Neutrophil (primary cell): ENCODE results near the gene NPHP4.

Experiments
- H3K27ac ChIP-seq: fragments of 200-600 bp; sonication (generic); 2 replicates; pipeline ENCODE4 v1.5.1; 2016; ENCODE audit warnings: mild to moderate bottlenecking, moderate library complexity
- H3K27me3 ChIP-seq: fragments of 200-600 bp; sonication (generic); 2 replicates; pipeline ENCODE4 v1.6.0; 2016; ENCODE audit warnings: mild to moderate bottlenecking
- H3K36me3 ChIP-seq: fragments of 200-600 bp; sonication (generic); 2 replicates; pipeline ENCODE4 v1.5.1; 2017
- H3K4me1 ChIP-seq, 2 experiments: fragments of 200-600 bp in 1 of 2; sonication (generic) in 1 of 2; 1 replicate in 1 of 2; 2 replicates in 1 of 2; pipeline versions ENCODE4 v1.5.1 to v1.6.1; 2013 to 2016; ENCODE audit warnings: low read depth in 1 of 2, low read length in 1 of 2, mild to moderate bottlenecking in 1 of 2, moderate library complexity in 1 of 2; ENCODE audit not compliant: control insufficient read depth in 1 of 2, insufficient read depth in 1 of 2
- H3K4me3 ChIP-seq, 2 experiments: fragments of 200-600 bp in 1 of 2; sonication (generic) in 1 of 2; 1 replicate in 1 of 2; 2 replicates in 1 of 2; pipeline ENCODE4 v1.5.1; 2013 to 2016; ENCODE audit warnings: low read depth in 1 of 2, low read length in 1 of 2, mild to moderate bottlenecking in 1 of 2, moderate library complexity in 1 of 2
- H3K9me3 ChIP-seq: fragments of 200-600 bp; sonication (generic); 2 replicates; pipeline ENCODE4 v1.5.1; 2016
- CTCF ChIP-seq: fragments of 200-600 bp; sonication (generic); IDR thresholded peaks from 2 replicates; pipeline ENCODE4 v1.5.1; 2016; ENCODE audit warnings: antibody characterized with exemption

NPHP4 gene

GRCh38 chr1:5917591-5918274, 74.5 kb downstream of the NPHP4 start:
- no peak for TF ChIP-seq CTCF
- H3K36me3 ChIP-seq = no peaks in the 10 kb centered on the region
- H3K27me3 ChIP-seq = no peaks in the 10 kb centered on the region
- H3K4me3 ChIP-seq = no peak overlapping the region
- no peaks in the 10 kb centered on the region for H3K4me1 ChIP-seq
- no peak overlapping the region for H3K27ac ChIP-seq
- H3K9me3 ChIP-seq = no peaks in the 10 kb centered on the region

- Histone ChIP-seq H3K9me3 (no peaks in the 10 kb centered on the region), H3K36me3 (no peaks in the 10 kb centered on the region), H3K27ac (no peak overlapping the region)
Measured at GRCh38 chr1:5917281-5917590, 75.0 kb downstream of the NPHP4 start.

GRCh38 chr1:5916572-5917280, 75.5 kb downstream of the NPHP4 start:
- no peak overlapping the region for H3K4me3 ChIP-seq
- H3K4me1 ChIP-seq = no peaks in the 10 kb centered on the region
- H3K9me3 ChIP-seq = no peaks in the 10 kb centered on the region
- H3K36me3 ChIP-seq = no peaks in the 10 kb centered on the region
- TF ChIP-seq CTCF = no peak
- H3K27ac ChIP-seq = no peak overlapping the region
- no peaks in the 10 kb centered on the region for H3K27me3 ChIP-seq

More at GRCh38 chr1:5917281-5917590, 75.0 kb downstream of the NPHP4 start:
- H3K4me3 ChIP-seq = no peak overlapping the region
- no peak for TF ChIP-seq CTCF
- H3K27me3 ChIP-seq = no peaks in the 10 kb centered on the region
- H3K4me1 ChIP-seq = no peaks in the 10 kb centered on the region

GRCh38 chr1:5915587-5916571, 76.3 kb downstream of the NPHP4 start:
- Histone ChIP-seq H3K9me3 (no peaks in the 10 kb centered on the region), H3K4me3 (no peak overlapping the region), H3K36me3 (no peaks in the 10 kb centered on the region), H3K27me3 (no peaks in the 10 kb centered on the region), H3K27ac (no peak overlapping the region), H3K4me1 (no peaks in the 10 kb centered on the region)
- no peak for TF ChIP-seq CTCF

- TF ChIP-seq CTCF = no peak
- Histone ChIP-seq H3K9me3 (no peaks in the 10 kb centered on the region), H3K4me1 (no peaks in the 10 kb centered on the region), H3K36me3 (no peaks in the 10 kb centered on the region), H3K27me3 (no peaks in the 10 kb centered on the region), H3K4me3 (no peak overlapping the region), H3K27ac (no peak overlapping the region)
Measured at GRCh38 chr1:5914676-5915365, 77.4 kb downstream of the NPHP4 start.
